H1 (cell line): ENCODE data around the gene RAB14. TPM values are rescaled to one million over a fixed set of nuclear protein-coding genes. Genes with fewer than 3 reads are reported as not detected.

Experiments
- CBX8 ChIP-seq: fragments of 300-800, 300-1000 bp; sonication (generic); IDR thresholded peaks from 2 replicates; pipeline ENCODE4 v1.7.1; 2016; ENCODE audit warnings: low read depth, low read length, borderline replicate concordance
- CHD2 ChIP-seq: IDR thresholded peaks from 2 replicates; pipeline ENCODE4 v1.6.1; 2012; ENCODE audit warnings: low read length, improper control_type of control experiment
- HDAC2 ChIP-seq, 2 experiments: fragments of 300-600 bp in 1 of 2; sonication (generic) in 1 of 2; IDR thresholded peaks; 2 replicates each; pipeline ENCODE4 v1.6.1; 2011 to 2012; ENCODE audit warnings: low read depth in 2 of 2, low read length in 2 of 2, mild to moderate bottlenecking in 2 of 2, moderate library complexity in 2 of 2, borderline replicate concordance in 1 of 2, inconsistent platforms in 1 of 2
- HDAC6 ChIP-seq: IDR thresholded peaks from one replicate; pipeline ENCODE4 v1.7.1; 2012; ENCODE audit warnings: low read depth, mild to moderate bottlenecking, inconsistent platforms, low read length, moderate library complexity
- POLR2AphosphoS5 ChIP-seq: IDR thresholded peaks from 2 replicates; pipeline ENCODE4 v1.6.1; 2011; ENCODE audit warnings: low read depth, low read length
- RXRA ChIP-seq: IDR thresholded peaks from 2 replicates; pipeline ENCODE4 v1.6.1; 2011; ENCODE audit warnings: low read depth, mild to moderate bottlenecking, low read length, moderate library complexity; ENCODE audit not compliant: insufficient read depth
- TEAD4 ChIP-seq: IDR thresholded peaks from 2 replicates; pipeline ENCODE4 v1.6.1; 2012; ENCODE audit warnings: low read depth, low read length, inconsistent platforms, mixed read lengths
- polyA plus RNA-seq, 7 experiments: library from polyadenylated mRNA; depleted of rRNA in 3 of 7; stranded (reverse) in 5 of 7; unstranded in 2 of 7; fragments of >200 nt in 5 of 7; fragments of 200-250 nt in 2 of 7; gene quantifications; 1 replicate in 5 of 7; 2 replicates in 1 of 7; 4 replicates in 1 of 7; pipeline versions ENCODE4 v1.2.1 to v1.2.3, GENCODE V29; 2011 to 2013; ENCODE audit warnings: missing spikeins in 2 of 7, mixed read lengths in 2 of 7
- total RNA-seq: library from RNA; stranded (reverse); fragmentation: NEBNext Ultra II Directional; extraction: Animal tissue kit (Norgen Biotek cat#: 25700); gene quantifications from 2 replicates; pipeline ENCODE4 v1.2.1, GENCODE V29; 2021

RAB14 gene
- total and polyA plus RNA-seq, 2 of the 8 experiments (the other 6 are each of a cell fraction or from before 2014, with no cell fraction given) = 9.1 to 44.8 TPM

- no peak for TF ChIP-seq RXRA
- no peak for TF ChIP-seq CHD2
- no peak for TF ChIP-seq HDAC2 (IDR thresholded peaks at IDR 0.05; ENCODE audit: borderline replicate concordance in 1 of 2, low read depth in 2 of 2, low read length in 2 of 2)
- no peak for TF ChIP-seq TEAD4
- TF ChIP-seq HDAC6 = no peak
- TF ChIP-seq CBX8 = no peak
- TF ChIP-seq POLR2AphosphoS5 = no peak
Observed at GRCh38 chr9:121218357-121219027, 16.8 kb upstream of the RAB14 start (continued).
